K562 (cell line): ENCODE measurements around the gene KCND3. TPM values are rescaled to one million over a fixed set of nuclear protein-coding genes. Genes with fewer than 3 reads are reported as not detected.

Experiments
- ATAC-seq: fragments of 200-7000 bp; cut with Tn5 transposase; 3 replicates; pipeline ENCODE4 v1.9.1; 2020; ENCODE audit warnings: moderate library complexity
- BruUV-seq: library from RNA; stranded (reverse); fragments of 400-500 nt; replicated peaks from 2 replicates; lab custom pipeline; 2021; lab: Mats Ljungman, UMichigan
- CTCF ChIA-PET: fragments of 300-600 bp; formaldehyde crosslinking; extraction: SDS; loops from one replicate; lab custom pipeline; 2021; ENCODE audit warnings: low intra/inter-chr PET ratio; lab: Yijun Ruan, JAX
- POLR2A ChIA-PET: fragments of 300-600, 350-650 bp; sonication (Branson Sonifier 250); formaldehyde crosslinking; extraction: SDS; loops from one replicate; lab custom pipeline; 2021; ENCODE audit warnings: antibody characterized with exemption, inconsistent platforms; lab: Yijun Ruan, JAX
- DNase-seq, 4 experiments: peaks; one replicate each; pipeline versions ENCODE4 v3.0.0 to v3.0.0-alpha.2; 2011 to 2018; ENCODE audit warnings: low spot score in 3 of 4, mixed read lengths in 3 of 4; ENCODE audit errors: extremely low read depth in 1 of 4
- FAIRE-seq: peaks from 2 replicates; lab custom pipeline; 2011; peaks lifted over from hg19 to GRCh38; lab: Jason Lieb, UNC
- H2AFZ ChIP-seq: 2 replicates; pipeline ENCODE4 v1.6.0; 2011; ENCODE audit warnings: low read depth, low read length, control low read depth, inconsistent platforms
- H3K27ac ChIP-seq: fragments of 200-600 bp; 3 replicates; pipeline ENCODE4 v1.8.0; 2011; ENCODE audit warnings: low read depth, mild to moderate bottlenecking, control low read depth, inconsistent platforms, low read length, moderate library complexity, mixed read lengths; ENCODE audit errors: extremely low read depth
- H3K27me3 ChIP-seq, 2 experiments: fragments of 300-600 bp in 1 of 2; 2 replicates in 1 of 2; 3 replicates in 1 of 2; pipeline versions ENCODE4 v1.6.0 to v1.8.0; 2011; ENCODE audit warnings: inconsistent platforms in 2 of 2, low read length in 2 of 2, mild to moderate bottlenecking in 1 of 2, mixed read lengths in 1 of 2, moderate library complexity in 1 of 2; ENCODE audit not compliant: control insufficient read depth in 2 of 2, insufficient read depth in 2 of 2
- H3K36me3 ChIP-seq: fragments of 300-600 bp; 3 replicates; pipeline ENCODE4 v1.8.0; 2011; ENCODE audit warnings: mild to moderate bottlenecking, low read length, inconsistent platforms; ENCODE audit not compliant: control insufficient read depth, insufficient read depth
- H3K4me1 ChIP-seq, 2 experiments: fragments of 200-600 bp in 1 of 2; replicated peaks in 1 of 2; 2 replicates in 1 of 2; 3 replicates in 1 of 2; pipeline versions ENCODE4 v1.5.1 to v1.8.0; 2011; ENCODE audit warnings: inconsistent platforms in 2 of 2, low read length in 2 of 2, mild to moderate bottlenecking in 1 of 2, mixed read lengths in 1 of 2, moderate library complexity in 1 of 2; ENCODE audit not compliant: control insufficient read depth in 2 of 2, insufficient read depth in 2 of 2
- H3K4me2 ChIP-seq: 2 replicates; pipeline ENCODE4 v1.6.1; 2011; ENCODE audit warnings: low read length, control low read depth, inconsistent platforms, mixed read lengths; ENCODE audit not compliant: insufficient read depth
- H3K4me3 ChIP-seq: fragments of 200-600 bp; sonication (generic), shearing (Covaris generic); 2 replicates; pipeline ENCODE4 v1.5.1; 2016; ENCODE audit warnings: control low read depth, inconsistent platforms
- H3K79me2 ChIP-seq: fragments of 200-600 bp; 3 replicates; pipeline ENCODE4 v1.8.0; 2011; ENCODE audit warnings: low read length, inconsistent platforms; ENCODE audit not compliant: control insufficient read depth, insufficient read depth
- H3K9ac ChIP-seq, 2 experiments: 2 replicates each; pipeline versions ENCODE4 v1.6.0 to v1.6.1; 2011; ENCODE audit warnings: low read depth in 2 of 2, low read length in 2 of 2, control low read depth in 1 of 2, inconsistent platforms in 1 of 2, mild to moderate bottlenecking in 1 of 2, mixed read lengths in 1 of 2; ENCODE audit not compliant: insufficient read depth in 1 of 2
- H3K9me1 ChIP-seq: one replicate; pipeline ENCODE4 v1.6.0; 2011; ENCODE audit warnings: inconsistent platforms, mild to moderate bottlenecking, low read length, moderate library complexity; ENCODE audit not compliant: control insufficient read depth, insufficient read depth
- H3K9me3 ChIP-seq: replicated peaks from 2 replicates; pipeline ENCODE4 v1.5.1; 2011; ENCODE audit warnings: low read depth, low read length, inconsistent platforms; ENCODE audit not compliant: control insufficient read depth, insufficient read depth
- H4K20me1 ChIP-seq: replicated peaks from 2 replicates; pipeline ENCODE4 v1.6.1; 2011; ENCODE audit warnings: low read length, inconsistent platforms, mixed read lengths; ENCODE audit not compliant: control insufficient read depth, insufficient read depth
- CREM ChIP-seq: IDR thresholded peaks from 2 replicates; pipeline ENCODE4 v1.6.1; 2014; ENCODE audit warnings: antibody characterized with exemption, low read depth
- HEY1 ChIP-seq: fragments of 250-450 bp; sonication (Bioruptor Pico); IDR thresholded peaks from 2 replicates; pipeline ENCODE4 v1.5.0; 2020; ENCODE audit warnings: mild to moderate bottlenecking, moderate library complexity, borderline replicate concordance
- ZNF354B ChIP-seq: fragments of 250-450 bp; sonication (Bioruptor Pico); IDR thresholded peaks from 2 replicates; pipeline ENCODE4 v1.4.0; 2020
- ZNF766 ChIP-seq: fragments of 200-800 bp; sonication (Bioruptor generic); conservative IDR thresholded peaks from 2 replicates; pipeline ENCODE4 v1.6.1; 2016; ENCODE audit warnings: missing genetic modification characterization, missing compliant biosample characterization
- ZNF778 ChIP-seq: fragments of 450-650 bp; formaldehyde crosslinking; IDR thresholded peaks from 2 replicates; pipeline ENCODE4 v1.4.0; 2020; ENCODE audit warnings: mild to moderate bottlenecking, moderate library complexity
- WGBS: fragments of 100-300 bp; shearing (Covaris generic); methylation state at CpG from one replicate; pipeline ENCODE4 v1.1.6; 2016; ENCODE audit warnings: low coverage, mixed read lengths; ENCODE audit not compliant: insufficient coverage; ENCODE audit errors: missing lambda C conversion rate; 5-methylcytosine and 5-hydroxymethylcytosine counted together
- in situ Hi-C: fragments of 300-500 bp; cut with MboI; formaldehyde crosslinking; loops from 4 replicates; pipeline ENCODE4 v1.15.0; 2018; ENCODE audit warnings: inconsistent platforms, mixed read lengths
- intact Hi-C: fragments of 100-400 bp; cut with micrococcal nuclease; formaldehyde crosslinking; loops from 2 replicates; pipeline ENCODE4 v1.14.2; 2022
- polyA plus RNA-seq, 8 experiments: library from polyadenylated mRNA; depleted of rRNA in 4 of 8; stranded (reverse) in 5 of 8; unstranded in 3 of 8; fragments of >200 nt; fragmentation: Nextera tagmentation in 2 of 8; fragmentation: Illumina TruSeq in 1 of 8; extraction: Ambion mirVana in 2 of 8; extraction: Trizol in 1 of 8; gene quantifications; 2 replicates each; pipeline versions ENCODE4 v1.2.1 to v1.2.3, GENCODE V29; 2011 to 2014; ENCODE audit warnings: inconsistent platforms in 1 of 8, missing spikeins in 1 of 8
- total RNA-seq, 7 experiments: library from RNA; depleted of rRNA in 6 of 7; stranded (reverse); fragments of >200 nt in 6 of 7; fragmentation: Illumina TruSeq in 2 of 7; extraction: Trizol in 2 of 7; gene quantifications; 2 replicates each; pipeline versions ENCODE4 v1.2.1 to v1.2.3, GENCODE V29; 2011 to 2021; ENCODE audit warnings: low replicate concordance in 1 of 7

Gene KCND3
- total and polyA plus RNA-seq, 9 of the 15 experiments (the other 6 are each of a cell fraction or from before 2014, with no cell fraction given): not detected

GRCh38 chr1:111855260-111855659, 134.2 kb downstream of the KCND3 start:
- no peaks in the 10 kb centered on the region for H3K79me2 ChIP-seq
- H3K27ac ChIP-seq: no peak overlapping the region
- FAIRE-seq (no peak), ATAC-seq (no peak), DNase-seq (no peak)
- TF ChIP-seq ZNF766 (CRISPR knock-in tag) (no peak), CREM (no peak)
- ChIA-PET CTCF (no interaction called here), POLR2A (interaction anchor here (0.6 to 0.9 kb wide), 3 partner anchors 9 to 161 kb away, joined by 3 to 5 read pairs (median 3); no protein-coding TSS in a partner anchor)
- no peaks in the 10 kb centered on the region; the same call in none of the 2 replicates for H4K20me1 ChIP-seq
- no peaks in the 10 kb centered on the region for H3K36me3 ChIP-seq
- H3K27me3 ChIP-seq: peaks cover 0 to 43% of the 10 kb centered on the region in 2 experiments; a peak in 4 of 5 replicates
- no peak overlapping the region for H2AFZ ChIP-seq
- no peak overlapping the region for H3K4me3 ChIP-seq
- no peak overlapping the region for H3K4me2 ChIP-seq
- H3K9me1 ChIP-seq: no peaks in the 10 kb centered on the region
- intact Hi-C loops (no loop called here), in situ Hi-C loops (no loop called here)
- no peaks in the 10 kb centered on the region for H3K9me3 ChIP-seq
- BruUV-seq: no TSS peak
- H3K4me1 ChIP-seq: no peaks in the 10 kb centered on the region
- no peak overlapping the region for H3K9ac ChIP-seq
- WGBS: 2% methylated on average over 4 of the region's 4 CpGs

GRCh38 chr1:111852261-111852721, 137.2 kb downstream of the KCND3 start:
- CTCF ChIA-PET: no interaction called here
- intact Hi-C loops (no loop called here), in situ Hi-C loops (no loop called here)
- Histone ChIP-seq H3K36me3 (no peaks in the 10 kb centered on the region), H3K27ac (no peak overlapping the region), H3K9me1 (no peaks in the 10 kb centered on the region), H2AFZ (no peak overlapping the region), H3K4me2 (no peak overlapping the region), H3K27me3 (peaks cover 5 to 68% of the 10 kb centered on the region in 2 experiments; a peak in 4 of 5 replicates), H3K79me2 (no peaks in the 10 kb centered on the region), H3K9me3 (no peaks in the 10 kb centered on the region), H3K4me1 (no peaks in the 10 kb centered on the region), H3K4me3 (no peak overlapping the region), H3K9ac (no peak overlapping the region), H4K20me1 (peaks cover 3% of the 10 kb centered on the region)
- 3% methylated on average over 7 of the region's 7 CpGs for WGBS
- no TSS peak for BruUV-seq
- ATAC-seq: no peak
- DNase-seq: no peak
- POLR2A ChIA-PET: interaction anchor here (0.7 kb wide), 1 partner anchor 27 kb away, joined by 3 read pairs; no protein-coding TSS in a partner anchor
- no peak for FAIRE-seq
- no peak for TF ChIP-seq ZNF354B (CRISPR knock-in tag)
- TF ChIP-seq ZNF778: no peak
- no peak for TF ChIP-seq HEY1 (CRISPR knock-in tag)
